HG02885 (cell line): ENCODE data around the gene NRL.
"Not testable (repeated sequence)": the region's sequence is repeated elsewhere in the genome, so short reads cannot be mapped to it uniquely, and the experiment has no call there.

Experiments used
- ATAC-seq: cut with Tn5 transposase; IDR thresholded peaks from one replicate; pipeline ENCODE4 v1.9.1; 2021; ENCODE audit warnings: mild to moderate bottlenecking; ENCODE audit not compliant: unreplicated experiment, poor library complexity

The NRL gene

DNA sequence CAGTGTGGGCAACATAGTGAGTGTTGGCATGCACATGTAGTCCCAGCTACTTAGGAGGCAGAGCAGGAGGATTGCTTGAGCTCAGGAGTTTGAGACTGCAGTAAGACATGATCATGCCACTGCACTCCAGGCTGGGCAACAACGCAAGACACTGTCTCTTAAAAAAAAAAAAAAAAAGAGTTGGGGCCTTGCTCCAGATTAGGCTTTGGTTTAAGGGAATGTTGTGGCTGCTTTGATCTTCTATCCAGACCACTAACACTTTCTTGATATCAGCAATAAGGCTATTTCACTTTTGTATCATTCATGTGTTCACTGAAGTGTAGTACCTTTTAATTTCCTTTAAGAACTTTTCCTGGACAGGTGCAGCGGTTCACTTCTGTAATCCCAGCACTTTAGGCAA, 12.9 kb upstream of the NRL start:
- no peak for ATAC-seq

DNA sequence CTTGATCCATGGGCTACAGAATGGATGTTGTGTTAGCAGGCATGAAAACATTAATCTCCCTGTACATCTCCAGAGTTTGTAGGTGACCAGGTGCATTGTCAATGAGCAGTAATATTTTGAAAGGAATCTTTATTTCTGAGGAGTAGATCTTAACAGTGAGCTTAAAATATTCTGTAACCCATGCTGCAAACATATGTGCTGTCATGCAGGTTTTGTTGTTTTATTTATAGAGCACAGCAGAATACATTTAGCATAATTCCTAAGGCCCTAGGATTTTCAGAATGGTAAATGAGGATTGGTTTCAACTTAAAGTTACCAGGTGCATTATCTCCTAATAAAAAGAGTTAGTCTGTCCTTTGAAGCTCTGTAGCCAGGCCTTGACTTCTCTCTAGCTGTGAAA, 12.2 kb upstream of the NRL start:
- ATAC-seq, result no peak

DNA sequence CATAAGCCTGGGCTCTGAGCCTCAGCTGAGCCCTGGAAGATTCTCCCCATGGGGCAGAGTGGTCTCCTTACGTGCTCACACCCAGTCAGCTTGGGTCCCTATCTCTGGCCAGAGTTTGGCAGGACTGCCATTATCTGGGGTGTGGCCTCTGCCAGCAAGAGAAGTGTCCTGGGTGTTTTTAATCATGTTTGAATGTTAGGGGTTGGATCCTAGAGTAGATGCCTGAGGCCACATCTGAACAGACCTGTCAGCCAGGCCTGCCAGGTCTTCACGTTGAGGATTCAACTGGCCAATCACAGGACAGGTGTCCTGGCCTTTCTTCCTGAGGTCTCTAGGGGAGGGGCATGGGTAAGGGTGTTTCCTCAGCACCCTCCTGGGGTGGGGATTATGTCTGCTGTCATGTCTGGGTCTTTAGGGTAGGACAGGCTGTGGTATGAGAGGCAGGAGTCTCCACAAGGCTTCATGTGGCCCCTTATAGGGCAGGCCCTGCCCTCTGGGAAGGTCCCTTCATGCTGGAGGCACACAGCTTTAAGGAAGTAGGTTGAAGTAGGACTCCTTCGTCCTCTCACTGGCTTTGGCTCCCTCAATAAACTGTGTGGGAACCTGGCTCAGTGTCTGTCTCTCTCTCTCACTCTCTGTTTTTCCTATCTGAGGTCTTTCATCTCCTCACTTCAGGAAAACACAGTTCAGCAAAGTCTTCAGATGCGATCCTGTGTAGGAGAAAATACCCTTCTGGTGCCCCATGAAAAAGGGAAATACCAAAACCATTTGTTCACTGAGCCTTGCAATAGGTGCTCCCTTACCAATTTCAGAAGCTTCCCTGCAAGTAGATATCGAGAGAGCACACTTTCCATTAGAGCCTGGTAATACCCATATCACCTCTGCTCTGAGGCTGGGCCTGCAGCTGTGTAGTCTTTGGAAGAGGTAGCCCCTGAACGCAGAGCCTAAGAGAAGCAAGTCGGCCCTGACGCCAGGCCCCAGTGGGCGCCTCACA, 9.0 kb upstream of the NRL start:
- ATAC-seq, result peak; percentile 58

GRCh38 chr14:24122898-24123297, 8.1 kb upstream of the NRL start:
- ATAC-seq, result no peak

DNA sequence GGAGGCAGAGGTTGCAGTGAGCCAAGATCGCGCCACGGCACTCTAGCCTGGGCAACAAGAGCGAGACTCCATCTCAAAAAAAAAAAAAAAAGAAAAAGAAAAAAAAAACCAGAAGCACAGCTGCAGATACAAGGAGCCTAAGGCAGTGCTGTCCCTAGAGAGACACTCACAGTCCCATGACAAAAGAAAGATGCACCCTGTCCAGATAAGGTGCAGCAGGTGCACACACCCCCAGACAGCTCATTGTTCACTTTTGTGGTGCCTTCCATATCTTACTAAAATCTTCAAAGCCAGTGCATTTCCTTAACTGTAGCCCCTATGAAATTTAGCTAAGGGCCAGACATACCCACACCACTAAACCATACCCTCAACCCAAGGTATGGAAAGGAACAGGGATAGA, 7.7 kb upstream of the NRL start:
- ATAC-seq, result no peak

DNA sequence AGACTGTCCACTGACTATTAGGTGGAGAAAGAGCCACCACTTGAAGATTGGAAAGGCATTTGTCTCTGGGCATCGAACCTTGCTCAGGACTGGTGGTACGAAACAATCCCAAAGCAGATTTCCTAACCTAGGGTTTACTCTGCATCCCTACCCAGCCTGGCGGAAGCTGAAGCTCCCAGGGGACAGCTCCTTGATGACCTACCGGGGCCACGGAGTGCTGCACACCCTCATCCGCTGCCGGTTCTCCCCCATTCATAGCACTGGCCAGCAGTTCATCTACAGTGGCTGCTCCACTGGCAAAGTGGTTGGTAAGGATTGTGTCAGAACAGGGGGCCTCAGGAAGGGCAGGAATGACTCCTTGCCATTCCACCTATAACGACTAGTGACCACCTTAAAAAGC, 6.5 kb upstream of the NRL start:
- ATAC-seq, result no peak

GRCh38 chr14:24119691-24120090, 4.9 kb upstream of the NRL start:
- ATAC-seq, result no peak

GRCh38 chr14:24117179-24117578, 2.4 kb upstream of the NRL start:
- no peak for ATAC-seq

DNA sequence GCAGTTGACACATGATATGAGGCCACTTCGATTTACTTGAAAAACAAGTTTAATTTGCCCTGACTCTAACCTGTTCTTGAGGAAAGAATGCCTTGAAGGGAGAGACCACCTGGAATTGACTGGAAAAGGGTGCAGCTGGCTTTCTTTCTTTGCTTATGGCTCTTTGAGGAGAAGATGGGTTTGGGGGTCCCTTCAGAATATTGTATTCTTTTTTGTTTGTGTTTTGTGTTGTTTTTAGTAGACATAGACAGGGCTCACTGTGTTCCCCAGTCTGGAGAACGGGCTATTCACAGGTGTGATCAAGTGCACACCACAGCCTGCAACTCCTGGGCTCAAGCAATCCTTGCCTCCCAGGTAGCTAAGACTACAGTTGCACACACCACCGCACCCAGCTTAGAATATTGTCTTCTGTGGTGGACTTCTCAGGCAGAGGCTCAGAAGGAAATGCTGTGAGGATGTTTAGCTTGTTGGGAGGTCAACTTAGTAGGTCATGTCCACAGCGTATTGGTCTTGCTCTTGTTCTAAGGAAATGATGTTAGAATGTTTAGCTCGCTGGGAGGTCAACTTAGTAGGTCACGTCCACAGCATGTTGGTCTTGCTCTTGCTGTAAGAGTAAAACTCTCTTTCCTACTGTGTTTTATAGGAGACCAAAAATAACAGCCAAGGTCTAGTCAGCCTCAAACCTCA, 1.5 kb upstream of the NRL start:
- ATAC-seq, result no peak

GRCh38 chr14:24115422-24116127, 826 bp upstream of the NRL start:
- ATAC-seq, result no peak

GRCh38 chr14:24113801-24114531, 783 bp downstream of the NRL start:
- ATAC-seq, result peak; percentile 24

GRCh38 chr14:24113379-24113800, 1.4 kb downstream of the NRL start:
- no peak for ATAC-seq

DNA sequence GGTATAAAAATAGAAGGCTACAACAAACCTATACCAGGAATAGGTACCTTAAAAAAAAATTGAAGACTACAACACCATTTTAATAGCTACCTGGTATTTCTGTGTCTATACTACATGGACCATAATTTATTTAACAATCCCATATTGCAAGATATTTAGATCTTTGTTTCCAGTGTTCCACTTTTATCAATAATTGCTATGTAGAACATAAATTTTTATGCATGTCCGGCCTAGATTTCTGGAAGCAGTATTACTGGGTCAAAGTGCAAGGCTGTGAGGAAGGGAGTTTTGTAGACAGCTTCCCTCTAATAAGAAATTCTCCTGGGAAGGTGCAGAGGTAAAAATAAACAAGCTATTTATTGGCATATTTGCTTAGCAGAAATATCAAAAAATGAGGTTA, 4.2 kb downstream of the NRL start:
- ATAC-seq, result no peak

DNA sequence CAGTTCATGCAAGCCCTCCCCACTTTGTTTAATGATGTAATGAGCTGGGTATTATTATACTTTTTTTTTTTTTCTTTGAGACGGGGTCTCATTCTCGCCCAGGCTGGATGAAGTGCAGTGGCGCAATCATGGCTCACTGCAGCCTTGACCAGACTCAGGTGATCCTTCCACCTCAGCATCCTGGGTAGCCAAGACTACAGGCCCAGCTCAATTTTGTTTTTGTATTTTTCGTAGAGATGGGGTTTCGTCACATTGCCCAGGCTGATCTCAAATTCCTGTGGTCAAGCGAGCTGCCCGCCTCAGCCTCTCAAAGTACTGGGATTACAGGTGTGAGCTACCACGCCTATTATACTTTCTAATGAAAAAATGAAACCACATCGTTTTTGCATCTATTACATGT, 4.7 kb downstream of the NRL start:
- no peak for ATAC-seq

DNA sequence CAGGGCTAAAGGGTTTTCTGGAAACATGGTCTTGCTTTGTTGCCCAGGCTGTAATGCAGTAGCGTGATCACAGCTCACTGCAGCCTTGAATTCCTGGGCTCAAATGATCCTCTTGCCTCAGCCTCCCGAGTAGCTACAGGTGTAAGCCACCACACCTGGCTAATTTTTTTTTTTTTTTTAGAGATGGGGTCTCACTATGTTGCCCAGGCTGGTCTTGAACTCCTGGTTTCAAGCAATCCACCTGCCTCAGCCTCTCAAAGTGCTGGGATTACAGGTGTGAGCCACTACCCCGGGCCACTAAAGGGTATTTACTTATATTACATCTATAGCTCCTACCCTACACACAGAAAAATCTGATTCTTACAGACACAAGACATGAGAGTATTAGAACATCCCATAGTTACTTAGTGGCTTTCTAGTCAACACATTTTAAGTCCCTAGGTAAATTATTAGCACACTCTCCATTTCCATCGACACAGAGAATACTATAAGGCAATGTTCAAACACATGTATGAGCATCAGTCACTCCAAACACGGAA, 6.3 kb downstream of the NRL start:
- no peak for ATAC-seq

GRCh38 chr14:24106672-24107271, 8.0 kb downstream of the NRL start:
- no peak for ATAC-seq

- ATAC-seq, result not testable (repeated sequence)
Observed at GRCh38 chr14:24105609-24106239, 9.0 kb downstream of the NRL start.

DNA sequence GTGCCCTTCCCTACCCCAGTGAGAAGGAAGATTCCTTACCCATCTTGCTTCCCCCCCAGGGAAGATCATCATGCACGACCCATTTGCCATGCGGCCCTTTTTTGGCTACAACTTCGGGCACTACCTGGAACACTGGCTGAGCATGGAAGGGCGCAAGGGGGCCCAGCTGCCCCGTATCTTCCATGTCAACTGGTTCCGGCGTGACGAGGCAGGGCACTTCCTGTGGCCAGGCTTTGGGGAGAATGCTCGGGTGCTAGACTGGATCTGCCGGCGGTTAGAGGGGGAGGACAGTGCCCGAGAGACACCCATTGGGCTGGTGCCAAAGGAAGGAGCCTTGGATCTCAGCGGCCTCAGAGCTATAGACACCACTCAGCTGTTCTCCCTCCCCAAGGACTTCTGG, 11.3 kb downstream of the NRL start:
- ATAC-seq, result no peak

- no peak for ATAC-seq
Observed at GRCh38 chr14:24102357-24103048, 12.2 kb downstream of the NRL start.
